Parathyroid adenoma (tissue), 2 donors: Measurements from ENCODE around the gene ARRDC1.

Source experiments
- H2AFZ ChIP-seq: fragments of 300-600 bp; sonication (generic); one replicate; pipeline ENCODE4 v1.7.0; 2017; ENCODE audit warnings: antibody characterized with exemption, mild to moderate bottlenecking
- H3K27ac ChIP-seq: fragments of 300-600 bp; sonication (generic); one replicate; pipeline ENCODE4 v1.7.0; 2017
- H3K27me3 ChIP-seq: fragments of 300-600 bp; sonication (generic); one replicate; pipeline ENCODE4 v1.7.0; 2017; ENCODE audit warnings: low read length; ENCODE audit not compliant: control insufficient read depth, insufficient read depth
- H3K36me3 ChIP-seq: fragments of 300-600 bp; sonication (generic); one replicate; pipeline ENCODE4 v1.7.0; 2017; ENCODE audit warnings: low read length; ENCODE audit not compliant: control insufficient read depth, insufficient read depth
- H3K4me1 ChIP-seq: fragments of 300-600 bp; sonication (generic); one replicate; pipeline ENCODE4 v1.7.0; 2017; ENCODE audit warnings: control low read depth
- H3K4me2 ChIP-seq: fragments of 300-600 bp; sonication (generic); one replicate; pipeline ENCODE4 v1.7.0; 2017; ENCODE audit warnings: low read length
- H3K4me3 ChIP-seq: fragments of 300-600 bp; sonication (generic); one replicate; pipeline ENCODE4 v1.7.0; 2017; ENCODE audit warnings: low read depth, low read length
- H3K79me2 ChIP-seq: fragments of 300-600 bp; sonication (generic); one replicate; pipeline ENCODE4 v1.7.0; 2017; ENCODE audit warnings: control low read depth
- H3K9ac ChIP-seq: fragments of 300-600 bp; sonication (generic); one replicate; pipeline ENCODE4 v1.7.0; 2017; ENCODE audit warnings: mild to moderate bottlenecking
- H3K9me3 ChIP-seq: fragments of 300-600 bp; sonication (generic); one replicate; pipeline ENCODE4 v1.7.0; 2017; ENCODE audit warnings: low read length; ENCODE audit not compliant: control insufficient read depth
- TF ChIP-seq, protein P1 (sequence below): fragments of 300-600 bp; sonication (generic); IDR thresholded peaks from one replicate; pipeline ENCODE4 v1.7.0; 2017; ENCODE audit warnings: antibody characterized with exemption, mild to moderate bottlenecking
- donor health status: primary hyperparathyroidism.

ARRDC1 gene

DNA sequence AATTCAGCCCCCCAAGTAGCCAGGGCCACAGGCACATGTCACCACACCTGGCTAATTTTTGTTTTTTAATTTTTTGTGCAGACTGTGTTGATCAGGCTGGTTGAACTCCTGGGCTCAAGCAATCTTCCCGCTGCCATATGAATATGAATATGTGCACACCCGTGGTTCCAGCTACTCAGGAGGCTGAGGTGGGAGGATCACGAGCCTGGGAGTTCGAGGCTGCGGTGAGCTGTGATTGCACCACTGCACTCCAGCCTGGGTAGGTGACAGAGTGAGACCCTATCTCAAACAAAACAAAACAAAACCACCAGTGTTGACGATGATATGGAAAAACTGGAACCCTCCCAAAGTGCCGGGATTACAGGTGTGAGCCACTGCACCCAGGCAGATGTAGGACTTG is 45.3 kb downstream of the ARRDC1 start:
- TF ChIP-seq, protein P1, sequence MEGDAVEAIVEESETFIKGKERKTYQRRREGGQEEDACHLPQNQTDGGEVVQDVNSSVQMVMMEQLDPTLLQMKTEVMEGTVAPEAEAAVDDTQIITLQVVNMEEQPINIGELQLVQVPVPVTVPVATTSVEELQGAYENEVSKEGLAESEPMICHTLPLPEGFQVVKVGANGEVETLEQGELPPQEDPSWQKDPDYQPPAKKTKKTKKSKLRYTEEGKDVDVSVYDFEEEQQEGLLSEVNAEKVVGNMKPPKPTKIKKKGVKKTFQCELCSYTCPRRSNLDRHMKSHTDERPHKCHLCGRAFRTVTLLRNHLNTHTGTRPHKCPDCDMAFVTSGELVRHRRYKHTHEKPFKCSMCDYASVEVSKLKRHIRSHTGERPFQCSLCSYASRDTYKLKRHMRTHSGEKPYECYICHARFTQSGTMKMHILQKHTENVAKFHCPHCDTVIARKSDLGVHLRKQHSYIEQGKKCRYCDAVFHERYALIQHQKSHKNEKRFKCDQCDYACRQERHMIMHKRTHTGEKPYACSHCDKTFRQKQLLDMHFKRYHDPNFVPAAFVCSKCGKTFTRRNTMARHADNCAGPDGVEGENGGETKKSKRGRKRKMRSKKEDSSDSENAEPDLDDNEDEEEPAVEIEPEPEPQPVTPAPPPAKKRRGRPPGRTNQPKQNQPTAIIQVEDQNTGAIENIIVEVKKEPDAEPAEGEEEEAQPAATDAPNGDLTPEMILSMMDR = no peak
- Histone ChIP-seq H3K27me3 (no peaks in the 10 kb centered on the region), H3K36me3 (no peaks in the 10 kb centered on the region), H2AFZ (no peak overlapping the region), H3K4me1 (no peaks in the 10 kb centered on the region), H3K79me2 (peaks cover 31% of the 10 kb centered on the region), H3K27ac (no peak overlapping the region), H3K4me2 (no peak overlapping the region), H3K9ac (no peak overlapping the region), H3K9me3 (no peaks in the 10 kb centered on the region), H3K4me3 (no peak overlapping the region)

DNA sequence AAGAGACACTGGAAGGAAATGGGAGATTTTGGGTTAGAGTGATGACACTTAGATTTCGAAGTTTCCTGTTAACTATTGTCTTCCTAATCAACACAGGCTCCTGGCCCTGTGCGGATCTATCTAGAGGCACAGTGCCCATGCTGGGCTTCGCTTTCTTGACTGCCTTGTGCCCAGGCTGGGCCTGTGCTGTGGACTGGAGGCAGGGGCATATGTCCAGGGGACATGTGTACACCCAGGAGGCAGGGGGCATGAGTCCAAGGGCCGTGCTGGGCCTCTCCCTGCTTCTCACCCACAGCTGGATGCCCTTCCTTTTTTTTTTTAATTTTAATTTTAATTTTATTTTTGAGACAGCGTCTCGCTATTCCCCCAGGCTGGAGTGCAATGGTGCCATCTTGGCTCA is 50.9 kb downstream of the ARRDC1 start:
- Histone ChIP-seq H2AFZ (no peak overlapping the region), H3K79me2 (peaks cover 35% of the 10 kb centered on the region), H3K27ac (no peak overlapping the region), H3K4me2 (no peak overlapping the region), H3K27me3 (no peaks in the 10 kb centered on the region), H3K36me3 (no peaks in the 10 kb centered on the region), H3K4me1 (no peaks in the 10 kb centered on the region), H3K4me3 (no peak overlapping the region), H3K9ac (no peak overlapping the region), H3K9me3 (no peaks in the 10 kb centered on the region)
- TF ChIP-seq, protein P1 = no peak

DNA sequence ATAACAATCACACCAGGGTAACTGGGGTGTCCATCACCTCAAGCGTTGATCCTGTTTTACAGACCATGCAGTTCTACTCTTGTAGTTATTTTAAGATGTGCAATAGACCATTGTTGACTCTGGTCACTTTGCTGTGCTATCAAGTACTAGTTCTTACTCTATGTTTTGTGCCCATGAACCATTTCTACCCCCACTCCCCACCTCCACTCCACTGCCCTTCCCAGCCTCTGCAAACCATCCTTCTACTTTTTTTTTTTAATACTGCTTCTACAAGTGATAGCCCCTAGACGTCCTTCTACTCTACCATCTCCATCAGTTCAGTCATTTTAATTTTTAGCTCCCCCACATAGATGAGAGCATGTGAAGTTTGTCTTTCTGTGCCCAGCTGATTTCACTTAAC is 52.1 kb downstream of the ARRDC1 start:
- Histone ChIP-seq H3K27ac (no peak overlapping the region), H3K4me2 (no peak overlapping the region), H3K27me3 (no peaks in the 10 kb centered on the region), H3K36me3 (no peaks in the 10 kb centered on the region), H3K9me3 (no peaks in the 10 kb centered on the region), H3K4me1 (no peaks in the 10 kb centered on the region), H2AFZ (no peak overlapping the region), H3K9ac (no peak overlapping the region), H3K4me3 (no peak overlapping the region), H3K79me2 (peaks cover 27% of the 10 kb centered on the region)
- TF ChIP-seq, protein P1 = no peak

DNA sequence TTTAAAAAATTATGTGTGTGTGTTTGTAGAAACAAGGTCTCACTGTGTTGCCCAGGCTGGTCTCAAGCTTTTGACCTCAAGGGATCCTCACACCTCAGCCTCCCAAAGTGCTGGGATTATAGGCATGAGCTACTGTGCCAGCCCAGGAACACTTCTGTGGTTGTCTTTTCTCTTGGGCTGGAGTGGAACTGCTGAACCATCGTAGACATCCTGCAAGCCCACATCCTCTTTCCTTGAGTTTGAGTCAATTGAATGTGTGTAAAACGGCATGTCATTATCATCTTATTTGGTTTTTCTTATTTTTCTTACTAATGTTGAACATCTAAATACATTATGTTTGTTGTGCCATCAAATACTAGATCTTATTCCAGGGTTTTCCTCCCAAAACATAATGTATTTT is 53.3 kb downstream of the ARRDC1 start:
- TF ChIP-seq, protein P1 = no peak
- no peak overlapping the region for H3K4me2 ChIP-seq
- no peaks in the 10 kb centered on the region for H3K9me3 ChIP-seq
- H3K27ac ChIP-seq = no peak overlapping the region
- H2AFZ ChIP-seq = no peak overlapping the region
- no peak overlapping the region for H3K4me3 ChIP-seq
- peaks cover 23% of the 10 kb centered on the region for H3K79me2 ChIP-seq
- H3K36me3 ChIP-seq = no peaks in the 10 kb centered on the region
- no peaks in the 10 kb centered on the region for H3K4me1 ChIP-seq
- no peaks in the 10 kb centered on the region for H3K27me3 ChIP-seq
- no peak overlapping the region for H3K9ac ChIP-seq

DNA sequence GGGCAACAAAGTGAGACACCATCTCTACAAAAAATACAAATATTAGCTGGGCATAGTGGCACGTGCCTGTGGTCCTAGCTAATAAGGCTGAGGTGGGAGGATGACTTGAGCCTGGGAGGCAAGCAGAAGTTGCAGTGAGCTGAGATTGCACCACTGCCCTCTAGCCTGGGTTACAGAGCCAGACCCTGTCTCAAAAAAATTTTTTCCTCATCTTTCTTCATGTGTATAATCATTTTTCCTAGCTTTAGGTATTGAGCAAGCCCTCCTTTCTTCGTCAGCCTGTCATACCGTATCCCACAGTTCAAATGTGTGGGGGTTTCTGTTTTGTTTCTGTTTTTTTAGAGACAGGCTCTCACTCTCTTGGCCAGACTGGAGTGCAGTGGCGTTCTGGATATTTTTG is 54.7 kb downstream of the ARRDC1 start:
- H3K9me3 ChIP-seq = no peaks in the 10 kb centered on the region
- H2AFZ ChIP-seq = no peak overlapping the region
- H3K27ac ChIP-seq = no peak overlapping the region
- no peaks in the 10 kb centered on the region for H3K36me3 ChIP-seq
- H3K27me3 ChIP-seq = no peaks in the 10 kb centered on the region
- TF ChIP-seq, protein P1 = no peak
- no peak overlapping the region for H3K9ac ChIP-seq
- H3K4me3 ChIP-seq = no peak overlapping the region
- H3K4me2 ChIP-seq = no peak overlapping the region
- no peaks in the 10 kb centered on the region for H3K4me1 ChIP-seq
- peaks cover 16% of the 10 kb centered on the region for H3K79me2 ChIP-seq
